Skin of body (tissue), 2 donors: ENCODE results near the gene CCDC24. TPM values are rescaled to one million over a fixed set of nuclear protein-coding genes. Genes with fewer than 3 reads are reported as not detected.

Experiments
- DNase-seq: peaks from one replicate; lab custom pipeline; 2025; lab: John Stamatoyannopoulos, UW
- total RNA-seq: library from RNA; depleted of rRNA; stranded (reverse); fragments of >200 nt; gene quantifications from one replicate; pipeline ENCODE4 v1.2.3, GENCODE V29; 2014

CCDC24 gene
- total RNA-seq, 1 donor from 2014 or later: 2.0 TPM

DNA sequence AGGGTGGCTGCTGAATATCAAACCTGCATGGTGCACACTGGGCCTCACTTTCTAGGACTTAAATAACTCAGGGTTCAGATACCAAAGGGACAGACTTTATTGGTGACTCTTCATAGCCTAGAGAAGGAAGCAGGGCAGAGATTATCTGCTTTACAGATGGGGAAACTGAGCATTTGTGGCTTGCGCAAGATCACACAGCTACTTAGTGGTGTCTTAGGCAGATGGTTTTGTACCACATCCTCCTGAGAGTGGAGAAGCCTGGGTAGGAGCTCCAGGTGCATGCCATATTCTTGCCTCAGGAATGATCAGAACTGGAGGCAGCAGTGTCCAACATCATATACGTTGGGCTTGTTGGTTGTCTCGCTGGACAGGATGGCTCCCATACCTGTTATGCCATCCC lies 28.4 kb upstream of the CCDC24 start:
- no peak for DNase-seq

- no peak for DNase-seq
Observed at GRCh38 chr1:43963890-43964289, 27.5 kb upstream of the CCDC24 start.

GRCh38 chr1:43965316-43965715 lies 26.1 kb upstream of the CCDC24 start:
- DNase-seq: no peak

- DNase-seq: no peak
Observed at GRCh38 chr1:43968348-43968948, 23.0 kb upstream of the CCDC24 start.

GRCh38 chr1:43969416-43969745 lies 22.0 kb upstream of the CCDC24 start:
- DNase-seq: no peak

- peak; percentile 97 for DNase-seq
Observed at GRCh38 chr1:43969746-43970466, 21.5 kb upstream of the CCDC24 start, which contains the start of gene DPH2. Gene DPH2, plus strand, starts transcription at chr1:43970010. Its CDS starts 166 bp downstream, at chr1:43970176.

DNA sequence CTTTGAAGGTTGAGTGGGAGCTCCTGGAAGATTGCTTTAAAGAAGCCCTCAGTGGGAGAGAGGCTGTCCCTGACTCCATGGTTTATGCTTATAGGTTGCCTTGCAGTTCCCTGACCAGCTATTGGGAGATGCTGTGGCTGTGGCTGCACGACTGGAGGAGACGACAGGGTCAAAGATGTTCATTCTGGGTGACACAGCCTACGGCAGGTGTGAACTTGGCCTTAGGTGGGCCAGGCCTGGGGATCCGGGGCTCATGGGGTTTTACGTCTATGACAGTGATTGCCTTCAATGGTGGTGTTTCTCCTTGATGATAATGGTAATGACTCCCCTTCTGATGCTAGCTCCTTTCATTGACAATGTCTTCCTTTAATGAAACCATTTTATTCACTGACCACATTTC lies 20.9 kb upstream of the CCDC24 start:
- DNase-seq: no peak

DNA sequence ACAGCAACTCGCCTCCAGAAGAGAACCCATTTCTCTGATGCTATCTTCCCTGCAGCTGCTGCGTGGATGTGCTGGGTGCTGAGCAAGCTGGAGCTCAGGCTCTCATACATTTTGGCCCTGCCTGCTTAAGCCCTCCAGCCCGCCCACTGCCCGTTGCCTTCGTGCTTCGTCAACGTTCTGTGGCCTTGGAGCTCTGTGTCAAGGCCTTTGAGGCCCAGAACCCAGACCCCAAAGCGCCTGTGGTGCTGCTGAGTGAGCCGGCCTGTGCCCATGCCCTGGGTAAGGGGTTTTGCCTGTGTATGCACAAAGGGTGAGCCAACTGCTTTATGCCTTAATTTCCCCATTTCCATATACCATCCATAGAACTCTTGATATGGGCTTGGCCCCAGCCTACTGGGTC lies 20.5 kb upstream of the CCDC24 start:
- DNase-seq: no peak

DNA sequence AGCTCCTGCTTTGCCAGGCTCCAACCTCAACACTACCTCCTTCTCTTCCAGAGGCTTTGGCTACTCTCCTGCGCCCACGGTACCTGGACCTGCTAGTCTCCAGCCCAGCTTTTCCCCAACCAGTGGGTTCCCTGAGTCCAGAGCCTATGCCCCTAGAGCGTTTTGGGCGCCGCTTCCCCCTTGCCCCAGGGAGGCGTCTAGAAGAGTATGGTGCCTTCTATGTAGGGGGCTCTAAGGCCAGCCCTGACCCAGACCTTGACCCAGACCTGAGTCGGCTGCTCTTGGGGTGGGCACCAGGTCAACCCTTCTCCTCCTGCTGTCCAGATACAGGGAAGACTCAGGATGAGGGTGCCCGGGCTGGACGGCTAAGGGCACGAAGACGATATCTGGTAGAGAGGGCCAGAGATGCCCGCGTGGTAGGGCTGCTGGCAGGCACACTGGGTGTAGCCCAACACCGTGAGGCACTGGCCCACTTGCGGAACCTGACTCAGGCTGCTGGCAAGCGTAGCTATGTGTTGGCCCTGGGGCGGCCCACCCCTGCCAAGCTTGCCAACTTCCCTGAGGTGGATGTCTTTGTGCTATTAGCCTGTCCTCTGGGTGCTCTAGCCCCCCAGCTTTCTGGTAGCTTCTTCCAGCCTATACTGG lies 19.9 kb upstream of the CCDC24 start:
- no peak for DNase-seq

- no peak for DNase-seq
Observed at GRCh38 chr1:43973981-43974442, 17.4 kb upstream of the CCDC24 start.

DNA sequence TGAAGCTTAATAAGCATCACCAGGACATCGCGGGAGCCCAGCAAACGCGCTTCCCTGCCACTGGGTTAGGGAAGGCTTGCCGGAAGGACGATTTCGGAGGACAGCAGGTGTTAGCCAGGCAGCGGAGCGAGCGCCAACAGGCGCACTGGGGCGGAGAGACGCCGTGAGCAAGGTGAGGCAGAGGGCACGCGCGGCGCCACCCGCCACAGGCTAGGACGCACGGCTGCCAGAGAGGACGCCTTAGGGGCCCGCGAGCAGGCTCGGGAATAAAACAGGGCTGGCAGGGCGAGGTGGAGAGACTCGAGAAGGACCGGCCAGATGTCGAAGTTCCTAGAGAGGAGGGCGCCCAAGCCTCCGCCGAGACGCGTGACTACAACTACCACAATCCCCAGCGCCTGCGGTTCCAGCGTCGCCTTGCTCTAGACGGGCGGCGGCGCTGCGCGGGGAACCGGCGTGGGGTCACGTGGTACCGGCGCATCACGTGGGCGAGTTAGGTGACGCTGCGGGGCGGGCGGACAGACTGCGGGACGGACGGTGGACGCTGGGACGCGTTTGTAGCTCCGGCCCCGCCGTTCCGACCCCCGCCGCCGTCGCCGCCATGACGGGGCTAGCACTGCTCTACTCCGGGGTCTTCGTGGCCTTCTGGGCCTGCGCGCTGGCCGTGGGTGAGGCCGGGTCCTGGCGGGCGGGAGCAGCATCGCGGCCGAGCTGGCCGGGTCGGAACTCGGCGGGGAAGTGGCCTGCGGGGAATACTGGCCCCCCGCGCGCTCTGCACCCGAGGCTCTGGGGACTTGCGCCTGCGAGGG lies 16.8 kb upstream of the CCDC24 start, which contains the start of gene ATP6V0B:
Gene ATP6V0B (plus strand): TSS at position 518 of the 806 bp plus-strand sequence. CDS start 81 bp downstream, at position 599.
- DNase-seq: peak; percentile 86

DNA sequence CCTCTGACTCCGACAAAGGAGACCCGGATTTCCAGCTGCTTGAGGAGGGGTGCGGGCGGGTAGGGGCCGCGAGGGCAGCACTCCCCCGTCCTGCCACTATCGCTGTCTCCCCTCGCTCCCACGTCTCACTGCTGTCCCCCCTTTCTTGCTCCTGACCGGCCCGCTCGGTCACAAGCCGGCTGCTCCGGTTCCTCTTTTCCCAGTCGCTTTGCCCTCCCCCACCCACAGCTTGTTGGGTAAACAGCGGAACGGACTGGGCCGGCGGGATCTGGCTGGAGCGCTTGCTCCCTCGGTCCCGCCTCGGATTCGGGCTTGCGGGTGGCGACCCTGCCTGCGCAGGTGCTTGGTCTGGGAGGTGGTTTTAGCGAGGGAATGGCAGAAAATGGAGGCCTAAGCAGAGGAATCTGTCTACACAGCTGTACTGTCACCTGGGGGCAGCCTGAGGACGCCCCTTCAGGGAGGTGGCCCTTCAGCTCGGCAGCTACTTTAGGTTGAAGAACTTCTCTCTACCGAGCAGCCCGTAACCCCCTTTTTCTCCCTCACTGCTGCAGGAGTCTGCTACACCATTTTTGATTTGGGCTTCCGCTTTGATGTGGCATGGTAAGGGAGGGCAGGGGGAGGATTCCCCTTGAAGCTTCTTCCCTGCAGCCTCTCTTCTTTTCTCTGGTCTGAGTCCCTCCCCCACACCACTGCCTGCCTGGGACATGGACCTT lies 16.0 kb upstream of the CCDC24 start:
- no peak for DNase-seq

DNA sequence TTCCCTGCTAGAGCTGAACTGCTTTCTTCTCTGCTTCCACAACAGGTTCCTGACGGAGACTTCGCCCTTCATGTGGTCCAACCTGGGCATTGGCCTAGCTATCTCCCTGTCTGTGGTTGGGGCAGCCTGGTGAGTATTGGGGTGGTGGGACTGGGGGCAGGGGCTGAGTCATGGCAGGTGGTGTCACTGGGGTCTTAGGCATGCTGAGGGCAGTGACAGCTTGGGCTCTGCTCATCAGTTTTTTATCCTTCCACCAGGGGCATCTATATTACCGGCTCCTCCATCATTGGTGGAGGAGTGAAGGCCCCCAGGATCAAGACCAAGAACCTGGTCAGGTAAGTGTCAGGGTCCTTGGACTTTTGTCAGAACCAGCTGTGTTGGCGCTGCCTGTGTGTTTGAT lies 15.4 kb upstream of the CCDC24 start:
- DNase-seq: no peak

GRCh38 chr1:43976890-43977289 lies 14.5 kb upstream of the CCDC24 start:
- no peak for DNase-seq

DNA sequence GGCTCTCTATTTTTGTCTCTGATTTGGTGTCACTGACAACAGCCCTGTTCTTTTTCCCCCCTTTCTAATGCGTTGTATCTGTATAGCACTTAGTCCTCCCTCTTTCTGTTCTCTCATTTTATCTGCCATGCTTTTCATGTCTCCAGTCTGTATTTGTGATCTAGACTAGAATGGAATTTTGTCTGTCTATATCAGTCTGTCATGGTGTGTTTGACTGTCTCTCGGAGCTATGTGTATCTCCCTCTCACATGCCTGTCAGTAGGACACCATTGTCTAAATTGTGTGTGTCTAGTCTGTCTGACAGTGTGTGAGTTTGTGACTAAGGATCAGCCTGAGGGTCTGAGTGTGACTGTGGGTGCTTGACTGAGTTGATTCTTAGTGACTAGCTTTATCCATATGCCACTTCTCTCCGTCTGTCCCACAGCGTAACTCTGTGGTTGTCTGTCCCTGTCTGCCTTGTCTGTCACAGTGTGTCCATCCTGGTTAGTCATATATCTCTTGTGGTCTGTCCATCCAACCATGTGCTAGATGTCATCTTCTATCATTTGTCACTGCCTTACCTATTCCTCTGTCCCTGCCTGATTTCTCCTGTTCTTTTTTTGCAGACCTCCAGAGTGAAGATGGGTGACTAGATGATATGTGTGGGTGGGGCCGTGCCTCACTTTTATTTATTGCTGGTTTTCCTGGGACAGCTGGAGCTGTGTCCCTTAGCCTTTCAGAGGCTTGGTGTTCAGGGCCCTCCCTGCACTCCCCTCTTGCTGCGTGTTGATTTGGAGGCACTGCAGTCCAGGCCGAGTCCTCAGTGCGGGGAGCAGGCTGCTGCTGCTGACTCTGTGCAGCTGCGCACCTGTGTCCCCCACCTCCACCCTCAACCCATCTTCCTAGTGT lies 13.8 kb upstream of the CCDC24 start:
- no peak for DNase-seq

DNA sequence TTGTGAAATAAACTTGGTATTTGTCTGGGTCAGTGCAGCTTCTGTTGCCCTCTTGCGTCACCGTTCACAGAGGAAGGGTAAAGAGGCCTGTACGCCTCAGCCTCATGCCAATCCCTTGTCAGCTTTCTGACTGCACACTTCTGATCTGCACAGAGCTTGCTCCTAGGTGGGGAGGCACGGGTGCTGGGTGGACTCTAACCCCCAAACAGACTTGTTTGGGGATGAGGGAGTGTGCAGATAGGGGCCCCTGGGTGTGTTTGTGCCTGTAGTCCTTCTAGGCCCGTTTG lies 13.2 kb upstream of the CCDC24 start:
- no peak for DNase-seq

DNA sequence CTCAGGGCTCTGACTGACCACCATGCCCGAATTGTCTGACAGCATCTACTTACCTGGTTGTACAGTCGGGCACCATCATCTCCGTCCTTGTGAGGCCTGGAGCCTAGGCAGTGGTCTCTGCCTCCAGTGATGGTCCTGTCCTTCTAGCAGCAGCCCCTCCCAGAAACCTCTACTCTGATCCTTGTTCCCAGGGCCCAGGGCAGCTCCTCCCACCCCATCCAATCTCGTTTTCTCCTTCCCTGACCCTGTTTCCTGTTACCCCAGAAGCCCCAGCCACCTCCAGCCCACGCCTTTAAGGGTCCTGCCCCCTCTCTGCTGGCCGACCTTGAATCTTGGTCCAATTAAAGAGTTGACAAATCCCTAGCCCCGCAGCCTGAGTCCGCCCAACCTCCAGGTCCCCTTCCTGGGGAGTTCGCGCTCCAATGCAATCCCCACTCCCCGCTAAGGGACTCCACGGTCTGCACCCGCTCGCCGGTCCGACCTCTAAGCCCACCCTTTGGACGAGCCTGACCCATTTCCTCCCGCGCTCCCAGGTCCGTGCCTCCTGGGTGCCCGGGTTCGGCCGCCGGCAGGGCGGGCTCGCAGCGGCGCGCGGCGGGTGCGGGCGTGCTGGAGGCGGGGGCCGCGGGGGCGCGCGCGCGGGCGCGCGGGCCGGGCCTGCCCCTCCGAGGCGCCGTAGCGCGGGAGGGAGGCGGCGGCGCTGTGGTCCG lies 12.7 kb upstream of the CCDC24 start, which contains the start of gene B4GALT2:
Gene B4GALT2 (plus strand): TSS at position 660 of the 710 bp plus-strand sequence. CDS start 1,951 bp downstream, outside the sequence.
- DNase-seq: no peak

DNA sequence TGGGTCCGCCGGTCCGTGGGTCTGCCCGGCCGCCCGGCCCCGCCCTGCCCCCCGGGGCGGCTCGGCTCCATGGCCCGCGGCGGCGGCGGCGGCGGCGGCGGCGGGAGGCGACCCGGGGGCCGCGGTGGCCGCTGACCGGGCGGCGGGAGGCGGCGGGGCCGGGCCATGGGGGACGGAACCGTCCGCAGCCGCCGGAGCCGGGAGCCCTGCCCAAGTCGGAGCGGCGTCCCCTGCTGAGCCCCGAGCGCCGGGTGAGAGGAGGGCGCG lies 12.2 kb upstream of the CCDC24 start:
- no peak for DNase-seq

DNA sequence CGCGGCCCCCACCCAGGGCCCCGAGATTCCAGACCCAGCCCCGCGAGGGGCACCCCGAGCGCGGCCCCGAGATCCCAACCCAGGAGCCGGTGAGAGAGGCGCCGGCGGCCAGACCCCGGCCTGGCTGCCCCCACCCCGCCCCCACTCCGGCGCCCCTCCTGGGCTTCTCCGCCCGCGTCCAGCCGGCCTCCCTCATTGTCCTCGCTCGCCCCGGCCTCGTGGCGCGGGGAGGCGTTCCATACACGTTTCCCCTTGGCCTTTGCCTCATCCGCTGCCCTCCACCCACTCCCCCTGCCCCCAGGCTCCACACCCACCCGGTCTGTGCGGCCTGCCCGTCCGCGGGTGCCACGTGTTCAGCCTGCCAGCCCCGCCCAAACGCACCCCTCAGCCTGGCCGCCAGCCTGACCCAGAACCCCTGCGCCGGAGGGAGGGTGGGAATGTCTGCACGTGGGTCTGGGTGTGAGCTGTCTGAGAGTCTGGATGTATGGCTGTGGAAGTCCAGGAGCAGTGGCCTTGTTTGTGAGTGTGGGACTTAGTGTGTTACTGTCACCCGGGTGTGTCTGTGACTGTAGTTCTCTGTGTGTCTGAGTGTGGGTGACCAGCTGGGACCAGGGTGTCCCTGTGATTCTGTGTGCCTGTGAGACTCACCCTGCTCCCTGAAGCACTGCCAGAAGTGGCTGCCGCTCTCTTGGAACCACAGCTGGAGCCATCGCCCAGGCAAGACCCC lies 11.7 kb upstream of the CCDC24 start:
- peak; percentile 17 for DNase-seq
